ENCODE measurements around the gene FILIP1L.

FILIP1L gene

DNA sequence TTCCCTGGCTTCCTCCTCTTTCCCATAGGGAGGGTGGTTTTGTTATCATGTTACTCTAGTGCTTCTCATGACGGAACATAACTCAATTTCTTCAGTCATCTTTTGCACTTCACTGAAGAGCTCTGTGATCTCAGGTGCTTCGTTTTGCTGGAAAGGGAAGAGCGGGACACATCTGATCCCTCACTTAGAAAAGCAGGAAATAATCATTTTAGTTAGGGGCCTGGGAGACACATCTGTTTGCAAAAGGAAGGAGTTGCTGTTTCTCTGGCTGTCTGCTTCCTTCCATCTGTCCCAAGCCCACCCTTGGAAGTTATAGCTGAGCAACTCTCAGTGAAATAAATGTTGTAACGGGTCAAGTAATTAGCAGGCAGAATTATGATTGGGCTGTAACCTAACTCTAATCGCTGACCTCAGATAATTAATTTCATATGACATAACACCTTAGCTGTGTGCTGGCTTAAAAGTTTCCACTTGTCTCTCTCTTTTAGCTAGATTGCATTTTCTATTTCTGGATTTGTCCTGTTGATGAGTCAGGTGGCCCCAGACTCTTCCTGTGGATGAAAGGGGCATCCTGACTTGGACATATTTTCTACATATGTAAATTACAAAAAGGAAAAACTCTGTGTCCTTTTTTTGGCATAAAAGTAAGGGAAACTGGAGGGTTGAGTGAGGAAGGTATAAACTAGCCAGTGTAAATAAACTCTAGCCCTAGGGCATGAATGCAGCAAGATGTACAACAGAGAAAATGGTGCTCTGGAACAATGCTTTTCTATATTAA, 11.0 kb upstream of the FILIP1L start:
- no peak for DNase-seq (ENCODE audit: low spot score)

DNA sequence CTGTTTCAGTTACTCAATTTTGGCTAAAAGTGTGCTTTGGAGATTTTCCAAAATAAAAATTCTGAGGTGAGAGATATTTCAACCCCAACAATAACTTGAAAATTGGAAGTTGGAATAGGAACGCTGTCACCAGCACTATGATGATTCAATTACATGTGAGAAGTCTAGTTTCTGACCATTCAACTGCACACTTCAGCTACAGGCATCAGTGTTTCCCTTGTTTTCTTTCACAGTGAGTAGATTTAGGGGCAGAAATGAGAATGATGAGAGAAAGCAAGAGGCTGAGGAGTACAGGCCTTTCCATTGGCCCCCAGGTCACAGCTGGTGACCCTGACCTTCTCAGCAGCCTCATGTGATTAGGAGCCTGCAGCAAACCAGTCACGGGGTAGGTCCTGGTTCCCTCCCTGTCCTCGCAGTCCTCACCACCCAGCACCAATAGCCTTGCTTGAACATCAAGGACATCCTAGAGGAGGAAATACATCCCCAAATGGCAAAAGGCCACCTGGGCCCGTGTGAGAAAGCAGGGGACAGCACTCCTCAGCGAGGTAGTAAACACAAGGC, 10.0 kb upstream of the FILIP1L start:
- DNase-seq (ENCODE audit: low spot score) = no peak

DNA sequence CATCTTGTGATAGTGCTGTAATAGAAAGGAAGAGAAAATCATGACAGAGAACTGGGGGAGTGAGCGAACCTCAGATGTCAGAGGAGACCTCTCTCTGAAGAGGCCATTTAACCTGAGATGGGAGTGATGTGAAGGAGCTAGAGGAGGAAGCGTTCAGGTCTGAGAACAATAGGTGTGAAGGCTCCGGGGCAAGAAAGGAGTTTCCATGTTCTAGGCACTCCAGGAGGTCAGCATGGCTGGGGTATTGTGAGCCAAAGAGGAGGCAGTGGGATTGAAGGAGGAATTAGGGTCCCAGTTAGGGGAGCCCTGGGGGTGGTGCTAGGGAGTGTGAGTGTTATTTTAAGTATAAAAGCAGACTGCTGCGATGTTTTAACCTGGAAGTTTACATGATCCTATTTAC, 8.8 kb upstream of the FILIP1L start:
- no peak for DNase-seq (ENCODE audit: low spot score)

DNA sequence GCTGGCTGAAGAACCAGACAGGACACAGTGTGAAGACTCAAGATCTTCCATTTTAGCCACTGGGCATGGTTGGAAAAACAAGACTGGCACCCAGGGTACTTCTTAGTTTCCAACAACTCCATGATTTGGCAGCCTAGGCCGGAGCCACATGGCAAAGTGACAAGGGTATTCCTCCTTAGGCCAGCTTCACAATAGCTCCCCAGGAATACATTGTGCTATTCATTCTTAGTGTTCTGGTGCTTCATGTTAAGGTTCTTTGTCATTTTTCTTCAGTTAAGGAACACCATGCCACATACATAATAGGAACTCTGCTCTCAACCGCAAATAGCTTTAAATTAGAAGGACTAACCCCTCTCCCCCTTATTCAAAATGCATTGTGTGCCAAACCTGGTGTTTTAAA, 8.0 kb upstream of the FILIP1L start:
- DNase-seq (ENCODE audit: low spot score) = no peak

DNA sequence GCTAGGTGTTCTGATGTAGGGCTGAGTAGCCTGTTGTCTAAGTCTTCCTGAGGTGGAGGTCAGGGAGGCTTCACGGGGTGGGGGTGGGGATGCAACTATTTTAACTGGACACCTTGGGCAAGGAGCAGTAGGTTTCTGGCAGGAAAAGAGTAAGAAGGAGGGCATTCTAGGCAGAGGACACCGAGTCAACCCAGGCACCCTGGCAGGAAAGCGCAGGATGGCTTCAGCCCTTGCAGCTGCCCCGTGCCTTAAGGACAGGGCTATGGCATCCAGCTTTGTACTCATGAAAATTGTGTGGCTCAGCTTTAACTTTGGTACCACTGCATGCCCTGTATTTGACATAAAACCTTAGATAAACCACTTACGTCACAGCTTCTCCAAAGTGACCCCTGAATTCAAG, 6.4 kb upstream of the FILIP1L start:
- no peak for DNase-seq (ENCODE audit: low spot score)

DNA sequence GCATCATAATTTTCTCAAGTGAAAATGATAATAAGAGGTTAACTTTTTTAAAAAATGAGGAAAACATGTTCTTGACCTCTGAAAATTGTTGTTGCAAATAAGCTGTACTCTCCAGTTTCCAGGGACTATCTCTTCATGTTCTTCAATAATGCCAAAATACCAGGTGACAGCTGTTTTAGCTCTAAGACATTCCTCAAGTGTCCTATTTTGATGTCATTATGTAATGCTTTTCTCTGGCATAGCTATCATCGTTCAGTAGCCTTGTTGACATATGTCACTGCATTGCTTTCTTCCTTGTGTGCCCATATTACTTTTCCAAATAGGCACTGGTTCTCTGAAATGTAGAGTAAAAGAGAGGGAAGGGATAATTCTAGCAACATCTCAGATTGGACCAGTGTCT, 5.7 kb upstream of the FILIP1L start:
- no peak for DNase-seq (ENCODE audit: low spot score)

DNA sequence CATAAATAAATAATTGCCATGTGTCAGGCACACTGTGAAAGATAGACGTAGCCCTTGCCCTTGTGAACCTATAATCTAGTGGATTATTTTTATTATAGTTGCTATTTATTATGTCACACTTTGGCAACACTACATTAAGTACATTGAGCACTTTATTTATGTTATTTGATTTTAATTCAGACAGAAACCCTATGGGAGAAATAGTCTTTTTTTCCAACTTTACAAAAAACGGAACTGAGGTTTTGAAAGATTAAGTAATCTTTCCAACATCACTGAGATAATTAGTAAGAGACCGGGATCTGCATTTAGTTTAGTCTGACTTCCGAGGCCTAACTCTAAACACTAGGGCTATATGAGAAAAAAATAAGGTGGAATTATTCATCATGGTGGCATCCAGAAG, 2.8 kb upstream of the FILIP1L start:
- no peak for DNase-seq (ENCODE audit: low spot score)

DNA sequence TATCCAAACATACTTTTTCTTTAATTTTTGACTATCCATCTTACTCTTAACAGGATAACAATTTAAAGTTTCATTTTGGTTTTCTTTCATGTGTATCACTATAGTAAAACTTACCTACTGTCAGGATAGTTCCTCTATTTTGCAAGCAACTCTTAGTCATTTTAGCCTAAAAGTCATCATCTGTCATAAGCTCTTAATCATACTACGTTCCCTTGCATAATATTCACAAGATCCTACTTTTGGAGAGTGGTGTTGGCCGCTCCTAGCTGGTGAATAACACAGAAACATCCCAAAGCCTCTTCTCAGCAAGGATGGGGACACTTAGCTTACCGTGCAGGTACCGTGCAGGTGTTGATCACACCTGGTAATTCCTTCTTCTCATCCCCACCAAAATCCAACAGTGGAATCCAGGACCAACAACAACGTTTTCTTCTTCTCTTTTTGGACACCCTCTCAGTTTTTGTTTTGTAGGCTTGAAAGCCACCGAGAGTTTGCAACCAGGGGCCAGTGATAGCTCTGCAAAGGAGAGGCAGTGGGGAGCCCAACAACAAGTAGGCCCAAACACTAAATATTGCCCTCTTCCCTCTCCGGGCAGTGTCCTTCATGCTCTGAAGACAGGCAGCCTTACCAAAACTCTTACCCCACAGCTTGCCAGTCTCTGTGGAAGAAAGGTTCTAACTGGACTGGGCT, 433 bp downstream of the FILIP1L start:
- no peak for DNase-seq (ENCODE audit: low spot score)

DNA sequence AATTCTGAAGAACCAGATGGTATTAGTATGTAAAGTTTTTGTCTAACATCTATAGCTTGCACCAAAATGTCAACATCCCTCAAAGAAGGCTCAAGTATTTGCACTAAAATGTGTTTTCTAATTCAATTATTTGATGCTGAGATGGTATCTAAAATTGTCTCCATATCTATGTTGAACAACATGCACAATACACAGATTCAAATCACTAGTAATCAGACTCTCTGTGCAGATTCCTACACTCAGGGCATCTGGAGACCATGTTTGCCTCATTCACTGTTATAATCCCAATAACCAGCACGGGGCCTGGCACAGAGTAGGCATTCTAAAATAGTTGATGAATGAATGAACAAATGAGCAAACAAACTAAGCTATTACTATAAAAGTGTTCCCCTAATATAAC, 2.6 kb downstream of the FILIP1L start:
- no peak for DNase-seq (ENCODE audit: low spot score)

DNA sequence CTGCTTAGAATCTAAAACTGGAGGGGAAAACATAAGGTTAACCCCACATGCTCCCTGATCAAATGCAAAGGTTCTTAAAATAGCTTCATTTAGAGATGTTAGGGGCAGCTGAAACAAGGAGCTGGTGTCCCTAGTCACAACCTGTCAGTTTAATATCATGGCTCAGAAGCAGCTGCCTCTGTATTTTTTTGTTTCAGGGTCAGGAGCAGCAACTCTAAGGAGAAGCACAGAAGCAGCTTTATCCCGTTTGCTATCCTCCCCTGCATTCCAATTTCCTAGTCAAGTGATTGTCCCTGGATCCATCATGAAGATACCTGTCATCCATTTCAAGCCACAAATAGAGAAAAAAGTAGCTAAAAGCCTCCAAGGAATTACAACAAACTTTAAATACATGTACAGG, 4.1 kb downstream of the FILIP1L start:
- no peak for DNase-seq (ENCODE audit: low spot score)

DNA sequence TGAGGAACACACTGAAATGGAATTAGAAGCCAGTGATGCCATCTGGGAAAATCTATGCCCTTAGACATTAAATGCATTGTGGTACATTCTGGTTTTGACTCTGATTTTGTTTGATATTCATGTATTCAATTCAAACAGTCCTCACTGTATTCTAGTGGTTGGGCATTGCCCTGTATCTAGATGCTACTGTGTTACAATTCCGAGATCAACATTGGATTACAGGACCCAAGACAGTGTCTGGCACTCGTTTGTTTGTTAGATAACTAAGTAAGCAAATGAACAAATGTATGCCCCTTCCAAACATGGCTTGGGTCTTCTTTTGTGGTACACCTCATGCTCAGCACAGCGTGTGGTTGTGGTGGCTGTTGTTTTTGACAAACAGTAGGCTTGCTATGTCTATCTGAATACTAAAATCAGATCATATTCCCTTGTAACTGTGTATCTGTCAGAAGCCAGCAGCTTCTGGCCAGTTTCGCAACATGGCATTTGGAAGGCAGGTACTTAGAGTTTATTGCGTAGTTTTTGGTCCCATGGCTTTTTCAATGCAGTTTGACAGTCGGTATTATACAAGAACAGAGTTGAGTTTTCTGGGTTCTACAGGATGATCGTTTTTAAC, 5.7 kb downstream of the FILIP1L start:
- no peak for DNase-seq (ENCODE audit: low spot score)

DNA sequence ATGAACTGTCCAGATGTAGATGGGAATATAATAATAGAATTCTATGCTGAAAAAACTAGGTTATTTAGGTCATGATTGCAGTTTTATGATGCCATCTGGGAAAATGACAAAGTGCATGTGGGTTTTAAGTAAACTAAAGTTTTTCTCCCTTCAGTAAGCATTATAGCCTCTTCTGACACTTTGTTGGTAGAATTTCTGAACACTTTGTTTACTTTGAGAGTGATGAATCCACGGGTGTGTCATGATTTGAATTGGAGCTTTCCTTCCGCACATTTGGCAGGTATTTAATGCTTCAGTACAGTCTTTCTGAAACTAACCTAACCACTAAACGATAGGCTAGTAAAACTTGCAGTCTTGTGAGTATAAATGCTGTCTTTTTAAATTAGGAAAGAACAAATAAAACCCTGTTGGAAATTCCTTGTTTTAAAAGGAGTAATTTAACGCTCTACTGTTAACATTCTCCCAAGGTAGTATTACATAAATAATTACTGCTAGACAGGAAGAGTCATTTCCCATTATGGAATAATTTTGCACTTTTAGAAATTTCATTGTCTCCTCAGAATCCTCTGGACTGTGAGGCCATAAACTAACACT, 7.0 kb downstream of the FILIP1L start:
- no peak for DNase-seq (ENCODE audit: low spot score)

DNA sequence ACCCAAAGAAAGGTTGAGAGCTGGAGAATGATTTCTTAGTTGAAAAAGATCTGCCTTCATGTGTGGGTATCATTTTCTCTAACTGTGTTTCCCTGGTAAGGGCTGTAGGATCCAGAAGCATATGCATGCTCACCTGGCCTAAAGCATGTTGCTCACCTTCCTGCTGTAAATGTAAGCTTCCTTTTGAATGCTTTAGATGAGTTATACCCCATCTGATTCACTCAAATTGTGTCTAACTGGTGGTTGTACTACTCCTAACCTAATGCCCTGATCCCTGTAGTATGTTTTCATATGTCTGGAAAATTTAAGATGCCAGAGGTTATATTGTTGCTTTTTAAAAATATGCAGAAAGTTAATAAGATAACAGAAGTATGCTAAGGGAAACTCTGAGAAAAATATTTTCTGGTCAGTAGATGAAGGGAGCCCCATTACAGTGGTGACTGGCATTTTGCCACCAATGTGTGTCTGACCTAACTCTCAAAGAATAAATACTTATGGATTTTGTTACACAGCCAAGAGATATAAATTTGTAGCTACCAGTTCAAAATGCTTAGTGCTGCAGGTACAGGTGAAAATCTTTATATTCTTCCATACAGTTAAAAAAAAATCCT, 7.7 kb downstream of the FILIP1L start:
- DNase-seq (ENCODE audit: low spot score) = no peak

DNA sequence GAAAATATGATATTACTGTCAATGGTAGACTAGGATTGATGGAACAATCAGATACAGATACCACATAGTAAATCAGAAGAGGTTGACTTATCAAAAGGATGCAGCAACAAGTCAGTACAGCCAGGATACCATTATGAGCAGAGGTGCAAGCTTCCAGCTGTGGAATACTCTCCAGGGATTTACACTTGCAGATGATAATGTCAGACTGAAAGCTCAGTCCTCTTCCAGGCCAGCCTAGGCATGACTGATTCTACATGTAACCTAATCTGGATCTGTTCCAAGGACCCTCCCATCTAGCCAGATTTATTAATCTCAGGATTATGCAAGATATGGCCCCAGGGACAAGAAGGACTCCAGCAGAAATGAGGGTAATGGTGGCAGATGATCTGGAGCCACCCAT, 8.2 kb downstream of the FILIP1L start:
- no peak for DNase-seq (ENCODE audit: low spot score)

DNA sequence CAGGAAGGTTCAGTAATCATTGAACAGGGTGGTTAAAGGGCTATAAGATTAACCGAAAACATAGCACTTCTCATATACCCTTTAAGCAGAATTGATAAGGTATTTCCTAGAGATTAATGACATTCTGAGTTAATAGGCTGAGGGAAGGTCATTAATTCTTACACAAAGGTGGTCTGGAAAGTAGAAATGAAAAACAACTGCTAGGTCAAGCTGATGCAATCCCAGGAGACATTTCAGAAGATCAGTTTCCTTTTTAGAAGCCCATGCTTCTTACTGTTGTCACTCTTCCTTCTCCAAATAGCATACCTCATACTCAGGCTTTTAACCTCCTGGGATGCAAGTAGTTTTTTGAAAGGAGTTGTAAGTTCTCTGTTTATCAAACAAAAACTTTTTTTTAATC, 8.8 kb downstream of the FILIP1L start:
- no peak for DNase-seq (ENCODE audit: low spot score)

DNA sequence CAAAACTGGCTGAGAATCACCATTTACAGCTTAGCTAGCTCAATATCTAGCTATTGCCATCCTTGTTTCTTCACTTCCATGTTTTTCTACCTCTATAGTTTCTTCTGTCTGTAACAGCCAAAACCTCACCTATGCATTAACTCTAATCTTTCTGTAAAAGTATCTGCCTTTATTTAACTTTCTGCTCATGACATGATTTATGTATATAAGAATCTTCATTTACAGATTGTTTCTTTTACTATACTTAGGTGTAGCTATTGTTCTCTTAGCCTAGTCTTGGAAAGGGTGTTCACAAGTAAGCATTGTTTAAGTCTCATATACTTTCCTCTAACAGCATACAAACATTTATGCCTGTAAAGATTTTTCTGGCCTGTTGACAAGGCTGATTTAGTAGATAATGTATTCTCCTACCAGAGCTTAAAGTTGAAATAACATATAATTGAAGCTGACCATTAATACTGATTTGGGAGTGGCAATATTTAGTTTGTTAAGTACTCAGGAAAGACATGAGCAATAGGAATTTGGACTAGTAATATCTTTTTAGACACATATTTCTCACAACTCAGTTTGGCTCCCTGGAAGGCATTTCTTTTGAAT, 9.4 kb downstream of the FILIP1L start:
- DNase-seq (ENCODE audit: low spot score) = no peak

DNA sequence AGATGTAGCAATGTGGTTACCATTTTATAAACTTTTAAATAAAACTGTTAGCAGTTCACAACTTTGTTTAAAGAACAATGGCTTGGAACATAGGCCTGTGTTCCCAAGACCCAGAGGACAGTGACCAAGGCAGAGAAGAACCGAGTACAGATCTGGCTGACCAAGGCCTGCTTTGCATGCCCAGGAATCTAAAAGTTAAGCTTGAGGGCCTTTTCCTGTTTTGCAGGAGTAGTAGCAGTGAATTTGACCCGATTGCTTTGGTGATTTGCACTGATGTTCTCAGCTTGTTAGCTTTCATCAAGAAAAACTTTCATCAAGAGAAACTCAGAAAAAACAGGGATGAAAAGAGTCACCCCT, 9.9 kb downstream of the FILIP1L start:
- DNase-seq (ENCODE audit: low spot score) = no peak

DNA sequence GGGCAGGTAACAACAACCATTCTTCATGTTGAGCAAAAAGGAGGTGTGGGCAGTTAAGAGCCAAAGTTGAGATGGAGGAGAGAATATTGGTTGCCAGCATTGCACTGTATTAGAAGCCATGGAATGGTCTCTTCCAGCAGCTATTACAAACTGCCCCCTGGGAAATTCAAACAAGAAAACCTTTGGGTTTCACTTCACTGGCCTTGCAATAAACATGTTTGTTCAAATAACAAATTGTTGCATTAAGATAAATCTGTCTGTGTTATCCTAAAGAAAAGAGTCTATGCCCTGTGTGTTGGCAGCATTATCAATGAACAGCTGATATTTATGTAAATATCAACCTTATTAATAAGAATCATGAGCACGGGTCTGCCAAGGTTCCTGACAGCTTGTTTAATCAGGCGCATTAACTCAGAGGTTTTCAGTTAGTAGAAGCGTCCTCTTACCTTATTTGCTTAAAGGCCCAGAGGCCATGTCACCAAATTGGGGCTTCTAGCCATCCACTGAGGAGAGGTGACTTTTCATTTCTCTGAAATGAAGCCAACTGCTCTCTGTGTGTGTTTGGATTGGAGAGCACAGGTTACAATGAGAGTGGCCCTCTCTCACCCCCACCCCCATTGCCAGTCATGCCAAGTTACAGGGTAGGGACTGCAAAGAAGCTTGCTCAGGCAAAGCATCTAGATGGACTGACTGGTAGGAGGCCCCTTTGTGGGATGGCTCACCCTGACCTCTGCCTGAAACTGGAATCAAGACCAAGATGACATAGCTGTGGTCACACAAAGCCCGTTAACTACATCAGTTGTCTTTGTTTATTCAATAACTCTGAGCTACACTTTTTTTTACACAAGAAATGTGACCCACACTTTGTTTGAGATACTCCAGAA, 10.5 kb downstream of the FILIP1L start:
- DNase-seq (ENCODE audit: low spot score) = peak; percentile 13

DNA sequence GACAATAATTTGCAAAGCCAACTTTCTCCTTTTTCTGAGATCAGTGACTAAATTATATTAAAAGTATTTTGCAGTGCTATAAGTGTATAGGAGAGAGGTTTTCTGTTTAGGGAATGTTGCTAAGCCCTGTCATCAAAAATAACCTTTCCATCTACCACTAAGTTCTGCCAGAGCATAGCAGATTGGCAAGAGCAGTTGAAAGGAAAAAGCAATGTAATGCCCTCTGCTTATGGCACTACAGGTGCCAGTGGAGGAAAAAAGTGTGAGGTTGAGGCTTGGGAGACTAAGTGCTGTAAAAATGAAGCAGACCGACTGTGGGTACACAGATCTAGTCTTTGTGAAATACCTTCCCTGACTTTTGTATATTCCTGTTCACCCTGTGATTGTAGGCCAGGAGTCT, 11.5 kb downstream of the FILIP1L start:
- no peak for DNase-seq (ENCODE audit: low spot score)

DNA sequence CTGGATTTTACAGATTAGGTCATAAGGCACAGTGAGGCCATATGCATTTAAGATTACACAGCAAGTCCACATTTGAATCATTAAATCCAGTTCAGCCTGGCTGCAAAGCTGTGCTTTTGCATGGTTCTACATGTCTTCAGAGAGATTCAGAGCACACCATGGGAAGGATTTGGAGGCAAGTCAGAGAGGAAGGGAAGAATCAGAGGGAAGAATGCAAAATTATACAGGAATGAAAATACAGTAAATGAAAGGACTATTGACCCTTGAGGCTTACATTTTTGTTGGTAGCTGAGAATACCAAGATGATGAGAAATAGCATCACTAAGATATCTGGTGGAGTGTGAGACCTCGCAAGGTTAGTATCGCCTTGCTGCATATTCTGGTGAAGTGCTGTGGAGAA, 13.9 kb downstream of the FILIP1L start:
- no peak for DNase-seq (ENCODE audit: low spot score)

DNA sequence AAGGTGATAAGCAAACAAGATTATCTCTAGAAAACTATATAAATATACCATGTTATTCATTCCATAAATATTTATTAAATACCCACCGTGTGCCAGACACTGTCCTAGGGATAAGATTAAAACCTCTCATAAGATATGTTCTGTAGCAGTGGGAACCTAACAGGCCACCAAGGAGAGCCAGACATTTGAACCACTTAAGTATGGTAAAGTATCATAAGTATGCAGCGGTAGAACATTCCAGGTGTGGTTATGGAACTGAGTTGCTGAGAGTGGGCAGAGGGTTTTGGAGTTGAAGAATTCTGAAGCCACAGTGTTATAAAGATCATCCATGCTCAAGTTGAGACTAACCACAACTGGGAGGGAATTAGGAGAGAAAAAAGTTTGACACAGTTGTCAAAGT, 14.7 kb downstream of the FILIP1L start:
- no peak for DNase-seq (ENCODE audit: low spot score)
